B cell (primary cell): ENCODE measurements around the gene PTGES. TPM values are rescaled to one million over a fixed set of nuclear protein-coding genes. Genes with fewer than 3 reads are reported as not detected.

ENCODE experiments used
- ATAC-seq: fragments of 200-7000 bp; cut with Tn5 transposase; one replicate; pipeline ENCODE4 v1.10.0; 2021; ENCODE audit warnings: low read depth, mild to moderate bottlenecking, moderate number of reproducible peaks, moderate library complexity
- CTCF ChIA-PET: fragments of 350-600 bp; sonication (Branson Sonifier 250); formaldehyde crosslinking; loops from one replicate; lab custom pipeline; 2021; ENCODE audit warnings: antibody characterized with exemption, inconsistent platforms; lab: Charles Lee
- POLR2A ChIA-PET: fragments of 350-600 bp; sonication (Branson Sonifier 250); formaldehyde crosslinking; loops from one replicate; lab custom pipeline; 2021; ENCODE audit warnings: antibody characterized with exemption; lab: Charles Lee
- DNase-seq: peaks from one replicate; pipeline ENCODE4 v3.0.0; 2013
- H2AFZ ChIP-seq: 2 replicates; pipeline ENCODE4 v1.6.1; 2012; ENCODE audit warnings: mild to moderate bottlenecking, low read depth, low read length; ENCODE audit not compliant: insufficient read depth, poor library complexity, severe bottlenecking
- H3K27ac ChIP-seq, 2 donors: 1 replicate in 1 of 2; 2 replicates in 1 of 2; pipeline ENCODE4 v1.5.1; 2012 to 2013; ENCODE audit warnings: low read length in 2 of 2, mild to moderate bottlenecking in 2 of 2, moderate library complexity in 1 of 2
- H3K27me3 ChIP-seq, 4 experiments: fragments of 200-600 bp in 1 of 4; sonication (generic) in 1 of 4; replicated peaks in 1 of 4; 1 replicate in 2 of 4; 2 replicates in 2 of 4; pipeline versions ENCODE4 v1.6.1 to v1.7.0; 2013 to 2016; ENCODE audit warnings: low read length in 3 of 4, mild to moderate bottlenecking in 2 of 4, mixed read lengths in 1 of 4, moderate library complexity in 1 of 4; ENCODE audit not compliant: insufficient read depth in 4 of 4, control insufficient read depth in 3 of 4; ENCODE audit errors: control extremely low read depth in 1 of 4
- H3K36me3 ChIP-seq, 2 experiments: replicated peaks in 1 of 2; 1 replicate in 1 of 2; 2 replicates in 1 of 2; pipeline versions ENCODE4 v1.6.1 to v1.7.1; 2013; ENCODE audit warnings: low read length in 1 of 2; ENCODE audit not compliant: insufficient read depth in 2 of 2, control insufficient read depth in 1 of 2; ENCODE audit errors: control extremely low read depth in 1 of 2, extremely low read depth in 1 of 2
- H3K4me1 ChIP-seq, 2 donors: fragments of 200-600 bp in 1 of 2; sonication (generic) in 1 of 2; 1 replicate in 1 of 2; 2 replicates in 1 of 2; pipeline versions ENCODE4 v1.5.1 to v1.6.1; 2013 to 2017; ENCODE audit warnings: low read length in 2 of 2; ENCODE audit not compliant: control insufficient read depth in 2 of 2, insufficient read depth in 2 of 2
- H3K4me2 ChIP-seq: replicated peaks from 2 replicates; pipeline ENCODE3; 2012; ENCODE audit warnings: mild to moderate bottlenecking, low read depth, low read length; ENCODE audit not compliant: poor library complexity, severe bottlenecking
- H3K4me3 ChIP-seq, 5 experiments: fragments of 200-600 bp in 1 of 5; sonication (generic) in 1 of 5; 1 replicate in 3 of 5; 2 replicates in 2 of 5; pipeline versions ENCODE4 v1.5.1 to v1.7.0; 2011 to 2016; ENCODE audit warnings: low read length in 4 of 5, mild to moderate bottlenecking in 4 of 5, low read depth in 2 of 5, control low read depth in 1 of 5, moderate library complexity in 1 of 5; ENCODE audit not compliant: insufficient read depth in 1 of 5; ENCODE audit errors: control extremely low read depth in 1 of 5, extremely low read depth in 1 of 5
- H3K79me2 ChIP-seq: fragments of 200-600 bp; sonication (generic); one replicate; pipeline ENCODE4 v1.6.0; 2016; ENCODE audit warnings: low read length; ENCODE audit not compliant: control insufficient read depth, insufficient read depth
- H3K9ac ChIP-seq: fragments of 200-600 bp; sonication (generic); 2 replicates; pipeline ENCODE4 v1.6.1; 2017; ENCODE audit warnings: mild to moderate bottlenecking, low read length, moderate library complexity
- H3K9me3 ChIP-seq, 3 donors: one replicate each; pipeline versions ENCODE4 v1.6.1 to v1.7.1; 2013; ENCODE audit warnings: low read length in 2 of 3; ENCODE audit not compliant: control insufficient read depth in 2 of 3, insufficient read depth in 1 of 3; ENCODE audit errors: control extremely low read depth in 1 of 3
- H4K20me1 ChIP-seq: 2 replicates; pipeline ENCODE4 v1.6.0; 2012; ENCODE audit warnings: mild to moderate bottlenecking, low read length; ENCODE audit not compliant: insufficient read depth, control insufficient read depth, poor library complexity, severe bottlenecking
- H3K27ac Mint-ChIP-seq: one replicate; pipeline ENCODE4 v1.8.0; 2021; ENCODE audit warnings: mixed read lengths
- H3K27me3 Mint-ChIP-seq: one replicate; pipeline ENCODE4 v1.8.0; 2021; ENCODE audit warnings: mixed read lengths
- H3K4me1 Mint-ChIP-seq: one replicate; pipeline ENCODE4 v1.8.0; 2021; ENCODE audit warnings: mixed read lengths
- H3K4me3 Mint-ChIP-seq: one replicate; pipeline ENCODE4 v1.8.0; 2021; ENCODE audit warnings: mixed read lengths
- H3K9me3 Mint-ChIP-seq: one replicate; pipeline ENCODE4 v1.8.0; 2022; ENCODE audit warnings: mixed read lengths; ENCODE audit not compliant: insufficient read depth
- EZH2 ChIP-seq: IDR thresholded peaks from 2 replicates; pipeline ENCODE4 v1.6.1; 2012; ENCODE audit warnings: borderline replicate concordance, low read depth, mild to moderate bottlenecking, moderate library complexity, low read length; ENCODE audit not compliant: insufficient read depth, poor library complexity, severe bottlenecking
- WGBS: methylation state at CpG from one replicate; pipeline ENCODE4 v1.1.5; 2013; ENCODE audit warnings: missing lambda C conversion rate; ENCODE audit not compliant: insufficient coverage; 5-methylcytosine and 5-hydroxymethylcytosine counted together
- intact Hi-C: fragments of 100-400 bp; cut with micrococcal nuclease; formaldehyde crosslinking; loops from one replicate; pipeline ENCODE4 v1.10.0; 2022
- polyA plus RNA-seq: library from polyadenylated mRNA; depleted of rRNA; stranded (reverse); fragments of >200 nt; gene quantifications from 2 replicates; pipeline ENCODE4 v1.2.3, GENCODE V29; 2012
- total RNA-seq, 2 donors: library from RNA; stranded (reverse); fragments of 120-200 nt in 1 of 2; gene quantifications; 1 replicate in 1 of 2; 2 replicates in 1 of 2; pipeline versions ENCODE4 v1.2.3 to v1.2.4, GENCODE V29; 2013 to 2022
- TF ChIP-seq, protein P1 (sequence below): fragments of 200-600 bp; IDR thresholded peaks from one replicate; pipeline ENCODE4 v1.8.0; 2022; ENCODE audit warnings: antibody characterized with exemption, mild to moderate bottlenecking

Gene PTGES
- total and polyA plus RNA-seq, 2 donors (not counting 1 experiment from before 2014, with no cell fraction given) = not detected

DNA sequence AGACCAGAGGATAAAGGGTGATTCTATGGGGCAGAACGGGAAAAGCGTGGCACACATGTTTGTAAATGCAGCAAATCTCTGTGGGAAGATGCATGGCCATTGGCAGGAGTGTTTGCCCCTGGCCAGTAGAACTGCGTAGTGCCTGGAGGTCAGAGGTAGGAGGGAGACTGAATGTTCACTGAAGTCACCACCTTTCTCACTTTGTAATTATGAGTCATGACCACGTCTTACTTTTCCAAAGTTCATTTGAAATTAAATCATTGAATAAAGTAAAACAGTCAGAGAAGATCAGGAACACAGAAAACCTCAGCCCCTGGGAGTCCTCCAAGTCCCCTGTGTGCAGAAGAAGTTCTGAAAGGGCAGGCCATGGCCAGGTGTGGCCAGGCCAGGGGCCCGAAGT, 4.6 kb downstream of the PTGES start:
- peaks cover 8% of the 10 kb centered on the region for H3K27me3 Mint-ChIP-seq
- DNase-seq (no peak), ATAC-seq (no peak)
- Histone ChIP-seq H3K9ac (no peak overlapping the region), H3K9me3 (peaks cover 0 to 4% (median 0%) of the 10 kb centered on the region in 3 donors), H3K4me2 (no peak overlapping the region), H4K20me1 (no peaks in the 10 kb centered on the region), H3K79me2 (no peaks in the 10 kb centered on the region), H3K4me3 (no peak overlapping the region), H3K27me3 (peaks cover 0 to 6% (median 3%) of the 10 kb centered on the region in 4 experiments), H2AFZ (no peak overlapping the region), H3K4me1 (peaks cover 5 to 6% of the 10 kb centered on the region in 2 donors), H3K36me3 (no peaks in the 10 kb centered on the region), H3K27ac (no peak overlapping the region)
- H3K9me3 Mint-ChIP-seq = no peaks in the 10 kb centered on the region
- TF ChIP-seq EZH2 = no peak
- TF ChIP-seq, protein P1, sequence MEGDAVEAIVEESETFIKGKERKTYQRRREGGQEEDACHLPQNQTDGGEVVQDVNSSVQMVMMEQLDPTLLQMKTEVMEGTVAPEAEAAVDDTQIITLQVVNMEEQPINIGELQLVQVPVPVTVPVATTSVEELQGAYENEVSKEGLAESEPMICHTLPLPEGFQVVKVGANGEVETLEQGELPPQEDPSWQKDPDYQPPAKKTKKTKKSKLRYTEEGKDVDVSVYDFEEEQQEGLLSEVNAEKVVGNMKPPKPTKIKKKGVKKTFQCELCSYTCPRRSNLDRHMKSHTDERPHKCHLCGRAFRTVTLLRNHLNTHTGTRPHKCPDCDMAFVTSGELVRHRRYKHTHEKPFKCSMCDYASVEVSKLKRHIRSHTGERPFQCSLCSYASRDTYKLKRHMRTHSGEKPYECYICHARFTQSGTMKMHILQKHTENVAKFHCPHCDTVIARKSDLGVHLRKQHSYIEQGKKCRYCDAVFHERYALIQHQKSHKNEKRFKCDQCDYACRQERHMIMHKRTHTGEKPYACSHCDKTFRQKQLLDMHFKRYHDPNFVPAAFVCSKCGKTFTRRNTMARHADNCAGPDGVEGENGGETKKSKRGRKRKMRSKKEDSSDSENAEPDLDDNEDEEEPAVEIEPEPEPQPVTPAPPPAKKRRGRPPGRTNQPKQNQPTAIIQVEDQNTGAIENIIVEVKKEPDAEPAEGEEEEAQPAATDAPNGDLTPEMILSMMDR = no peak
- CTCF ChIA-PET = no interaction called here
- no peak overlapping the region for H3K27ac Mint-ChIP-seq
- POLR2A ChIA-PET = no interaction called here
- no peak overlapping the region for H3K4me3 Mint-ChIP-seq
- WGBS = 78% methylated on average over 1 of the region's 5 CpGs
- intact Hi-C loops = no loop called here
- H3K4me1 Mint-ChIP-seq = peaks cover 5% of the 10 kb centered on the region

DNA sequence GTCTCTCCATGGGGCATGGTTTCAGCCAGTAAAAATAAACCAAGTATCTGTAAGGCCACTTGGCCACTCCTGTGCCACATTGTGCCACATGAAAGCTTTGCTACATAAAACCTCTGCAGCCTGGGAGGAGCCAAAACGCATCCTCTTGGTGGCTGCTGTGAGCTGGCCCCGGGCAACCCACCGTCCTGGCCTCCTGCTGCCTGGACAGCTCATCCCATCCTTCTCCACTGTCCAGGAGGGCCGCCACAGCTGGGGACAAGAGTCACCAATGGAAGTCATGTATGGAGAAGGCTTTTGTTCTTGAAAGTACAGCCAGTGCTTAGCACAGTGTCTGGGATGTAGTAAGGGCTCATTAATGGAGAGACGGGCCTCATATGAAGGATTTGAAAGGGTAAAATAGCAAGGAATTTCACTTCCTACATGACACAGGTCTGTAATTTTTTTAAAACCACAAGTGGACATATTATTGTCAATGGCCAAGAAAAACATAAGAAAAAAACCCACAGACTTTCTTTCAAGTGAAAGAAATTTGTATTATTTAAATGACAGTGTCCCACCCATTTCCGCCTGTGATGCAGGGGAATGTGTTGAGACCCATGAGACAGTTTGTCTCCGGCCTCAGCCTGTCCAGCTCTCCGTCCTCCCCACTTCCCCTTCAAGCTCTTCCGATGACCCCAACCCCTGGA, 6.6 kb downstream of the PTGES start:
- DNase-seq = no peak
- Histone ChIP-seq H4K20me1 (no peaks in the 10 kb centered on the region), H3K4me3 (no peak overlapping the region), H3K4me1 (no peaks in the 10 kb centered on the region), H2AFZ (no peak overlapping the region), H3K79me2 (no peaks in the 10 kb centered on the region), H3K9me3 (peaks cover 0 to 4% (median 0%) of the 10 kb centered on the region in 3 donors), H3K27me3 (no peaks in the 10 kb centered on the region), H3K9ac (no peak overlapping the region), H3K27ac (no peak overlapping the region), H3K36me3 (no peaks in the 10 kb centered on the region), H3K4me2 (no peak overlapping the region)
- Mint-ChIP-seq H3K27ac (peak overlapping the region; percentile 41), H3K27me3 (no peaks in the 10 kb centered on the region), H3K4me3 (no peak overlapping the region), H3K9me3 (no peaks in the 10 kb centered on the region), H3K4me1 (peaks cover 2% of the 10 kb centered on the region)
- CTCF ChIA-PET = no interaction called here
- POLR2A ChIA-PET = no interaction called here
- no peak for ATAC-seq
- intact Hi-C loops = no loop called here
- no peak for TF ChIP-seq EZH2
- TF ChIP-seq, protein P1 = no peak
- 76% methylated on average over 4 of the region's 9 CpGs for WGBS
